IPS DF 4.7 (cell line): ENCODE data around the gene NHEJ1.

Source experiments
- DNase-seq: peaks from one replicate; pipeline ENCODE4 v3.0.0-alpha.2; 2013; ENCODE audit warnings: low spot score; ENCODE audit errors: extremely low read depth

NHEJ1 gene

DNA sequence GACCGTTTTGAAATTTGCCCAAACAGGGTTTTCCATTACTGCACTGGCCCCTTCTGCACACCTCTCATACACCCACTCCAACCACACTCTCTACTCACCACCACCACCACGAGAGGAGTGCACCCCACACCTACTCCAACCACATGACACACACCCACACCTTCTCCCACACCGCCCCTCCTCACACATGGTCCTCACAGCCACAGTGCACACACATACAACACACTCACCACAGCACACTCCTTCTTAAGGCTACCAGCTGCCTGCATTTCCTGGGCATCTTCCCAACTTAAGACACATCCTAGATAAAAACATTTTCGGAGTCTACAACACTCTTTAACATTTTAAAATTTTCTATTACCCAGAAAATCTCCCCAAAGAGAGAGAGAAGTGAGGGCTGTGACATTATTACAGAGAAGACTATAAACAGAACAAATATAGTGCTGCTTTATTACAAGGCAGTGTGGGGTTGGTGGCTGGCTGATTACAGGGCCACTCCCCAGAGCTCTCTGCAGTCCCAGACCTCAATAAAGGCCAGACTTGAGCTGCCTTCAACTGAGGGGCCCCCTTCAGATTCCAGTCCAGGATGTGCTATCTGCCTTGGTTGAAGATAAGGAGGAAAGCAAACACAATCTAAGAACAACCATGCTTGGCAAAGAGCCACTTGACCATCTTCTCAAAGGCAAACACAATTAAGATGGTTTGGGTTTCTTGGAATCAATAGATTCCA is 36.1 kb downstream of the NHEJ1 start:
- DNase-seq = no peak

- no peak for DNase-seq
Measured at GRCh38 chr2:219123356-219124135, 37.1 kb downstream of the NHEJ1 start.

- no peak for DNase-seq
Measured at GRCh38 chr2:219122202-219122980, 38.2 kb downstream of the NHEJ1 start.

DNA sequence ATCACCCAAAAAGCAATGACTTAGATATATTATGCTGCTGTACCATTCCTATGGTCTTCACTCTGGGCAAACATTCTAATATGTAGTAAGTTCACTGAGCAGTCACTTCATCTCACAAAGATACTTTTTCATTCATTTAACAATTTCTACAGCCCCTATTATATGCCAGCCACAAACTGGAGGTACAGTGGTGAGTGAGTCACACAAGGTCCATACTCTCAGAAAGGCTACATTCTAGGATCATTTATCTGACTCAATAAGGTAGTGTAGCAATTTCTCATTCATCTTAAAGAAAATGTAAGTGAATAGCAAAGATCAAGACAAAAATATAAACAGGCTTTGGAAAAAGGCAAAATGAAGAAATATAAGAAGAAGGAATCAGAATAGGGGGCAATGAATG is 40.5 kb downstream of the NHEJ1 start:
- DNase-seq = no peak

GRCh38 chr2:219119422-219120043 is 41.1 kb downstream of the NHEJ1 start:
- peak; percentile 25 for DNase-seq

DNA sequence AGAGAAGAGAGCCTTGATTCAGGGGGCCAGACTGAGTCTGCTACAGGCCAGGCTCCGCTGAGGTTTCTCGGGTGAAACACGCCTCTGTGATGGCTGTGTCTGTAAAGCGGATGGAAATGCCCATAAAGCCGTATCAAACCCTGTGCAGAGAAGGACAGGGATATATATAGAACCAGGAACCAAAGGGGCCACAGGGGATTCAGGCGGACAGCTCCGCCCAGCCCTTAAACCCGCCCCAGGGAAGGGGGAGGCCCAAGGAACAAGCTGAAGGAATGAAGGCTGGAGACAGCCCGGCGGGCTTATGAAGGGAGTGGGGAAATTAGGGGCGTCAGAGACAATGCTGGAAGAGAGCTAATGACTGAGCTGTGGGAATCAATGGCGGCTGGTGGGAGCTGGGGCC is 42.1 kb downstream of the NHEJ1 start:
- no peak for DNase-seq

GRCh38 chr2:219116776-219117646 is 43.6 kb downstream of the NHEJ1 start:
- DNase-seq = no peak

- DNase-seq = no peak
Measured at GRCh38 chr2:219112651-219113338, 47.8 kb downstream of the NHEJ1 start.

DNA sequence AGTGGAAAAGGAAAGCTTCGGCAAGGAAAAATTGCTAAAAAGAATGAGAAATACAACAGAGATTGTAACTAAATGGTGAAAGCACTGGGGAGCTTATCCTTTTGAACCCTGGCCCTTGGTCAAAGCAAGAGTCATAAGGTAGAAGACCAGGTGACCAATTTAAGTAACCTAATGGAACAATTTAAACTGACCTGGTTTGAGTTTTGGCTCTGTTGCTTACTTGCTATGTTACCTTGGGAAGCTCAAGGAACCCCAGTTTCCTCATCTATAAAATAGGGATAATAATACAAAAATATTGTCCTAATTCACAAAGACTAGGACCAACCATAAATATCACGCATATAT is 48.6 kb downstream of the NHEJ1 start:
- no peak for DNase-seq

GRCh38 chr2:219111375-219112061 is 49.1 kb downstream of the NHEJ1 start:
- DNase-seq = no peak

- DNase-seq = peak; percentile 19
Measured at GRCh38 chr2:219109471-219109870, 51.1 kb downstream of the NHEJ1 start.

GRCh38 chr2:219107758-219108157 is 52.9 kb downstream of the NHEJ1 start:
- DNase-seq = no peak

- no peak for DNase-seq
Measured at GRCh38 chr2:219106251-219106650, 54.4 kb downstream of the NHEJ1 start.

- DNase-seq = peak; percentile 44
Measured at GRCh38 chr2:219104107-219105035, 56.2 kb downstream of the NHEJ1 start.

DNA sequence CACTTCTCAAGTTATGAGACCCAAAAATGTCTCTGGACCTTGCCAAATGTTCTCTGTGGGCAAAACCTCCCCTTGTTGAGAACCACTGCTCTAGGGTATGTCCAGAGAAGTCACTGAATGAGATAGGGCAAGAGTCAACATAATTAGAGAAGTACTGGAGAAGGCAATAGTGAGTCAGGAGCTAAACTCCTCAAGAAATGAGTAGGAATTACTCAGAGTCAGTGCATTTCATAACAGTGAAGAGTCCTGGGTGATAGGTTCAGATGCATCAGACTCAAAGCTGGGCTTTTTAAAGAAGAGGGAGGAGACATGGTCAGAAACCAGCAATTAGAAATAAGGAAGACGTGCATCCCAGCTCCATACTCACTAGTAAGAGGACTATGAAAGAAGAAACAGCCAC is 61.3 kb downstream of the NHEJ1 start:
- DNase-seq = no peak

- DNase-seq = no peak
Measured at GRCh38 chr2:219095406-219095935, 65.1 kb downstream of the NHEJ1 start.

- no peak for DNase-seq
Measured at GRCh38 chr2:219094171-219094570, 66.4 kb downstream of the NHEJ1 start.
